ENCODE measurements around the gene EML1. TPM values are rescaled to one million over a fixed set of nuclear protein-coding genes. Genes with fewer than 3 reads are reported as not detected.

EML1 gene
- polyA plus RNA-seq, 1 donor from 2014 or later, result 21.7 TPM

DNA sequence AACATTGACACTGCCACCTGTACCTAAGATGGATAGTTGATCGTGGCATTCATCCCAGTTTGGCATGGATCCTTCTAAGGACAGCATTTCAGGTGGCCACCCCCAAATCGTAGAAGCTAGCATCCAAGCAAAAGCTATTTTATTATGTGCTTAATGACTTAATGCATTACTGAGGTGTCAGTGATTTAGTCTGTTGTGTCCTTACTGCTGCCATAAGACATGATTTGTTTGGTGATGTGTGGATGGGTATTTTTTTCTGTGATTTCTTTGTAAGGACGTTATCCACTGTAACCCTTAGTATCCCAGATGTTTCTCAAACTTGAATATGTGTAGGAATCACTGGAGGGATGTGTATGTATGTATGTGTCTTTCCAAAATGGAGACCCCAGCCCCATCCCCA, 190.8 kb downstream of the EML1 start:
- Histone ChIP-seq H3K4me2 (ENCODE audit: low read length) (no peak overlapping the region), H4K20me1 (ENCODE audit: insufficient read depth) (no peaks in the 10 kb centered on the region), H3K27me3 (ENCODE audit: insufficient read depth, low read depth, low read length) (no peaks in the 10 kb centered on the region), H3K27ac (ENCODE audit: low read length) (no peak overlapping the region), H3F3A (ENCODE audit: insufficient read depth, low read length, poor library complexity, severe bottlenecking) (no peaks in the 10 kb centered on the region), H3K9me2 (ENCODE audit: insufficient read depth, low read length) (no peaks in the 10 kb centered on the region), H2AFZ (ENCODE audit: low read depth, low read length) (no peak overlapping the region), H3K36me3 (ENCODE audit: insufficient read depth, low read length) (no peaks in the 10 kb centered on the region), H3K9me3 (ENCODE audit: low read length) (no peaks in the 10 kb centered on the region), H3K4me3 (ENCODE audit: low read length) (no peak overlapping the region), H3K9ac (ENCODE audit: low read length) (no peak overlapping the region), H3K79me2 (replicated peaks; ENCODE audit: insufficient read depth, low read length) (peaks cover 81% of the 10 kb centered on the region)
- TF ChIP-seq EP300 (conservative IDR thresholded peaks at IDR 0.05; ENCODE audit: poor library complexity, severe bottlenecking), result no peak
- TF ChIP-seq, protein P1, sequence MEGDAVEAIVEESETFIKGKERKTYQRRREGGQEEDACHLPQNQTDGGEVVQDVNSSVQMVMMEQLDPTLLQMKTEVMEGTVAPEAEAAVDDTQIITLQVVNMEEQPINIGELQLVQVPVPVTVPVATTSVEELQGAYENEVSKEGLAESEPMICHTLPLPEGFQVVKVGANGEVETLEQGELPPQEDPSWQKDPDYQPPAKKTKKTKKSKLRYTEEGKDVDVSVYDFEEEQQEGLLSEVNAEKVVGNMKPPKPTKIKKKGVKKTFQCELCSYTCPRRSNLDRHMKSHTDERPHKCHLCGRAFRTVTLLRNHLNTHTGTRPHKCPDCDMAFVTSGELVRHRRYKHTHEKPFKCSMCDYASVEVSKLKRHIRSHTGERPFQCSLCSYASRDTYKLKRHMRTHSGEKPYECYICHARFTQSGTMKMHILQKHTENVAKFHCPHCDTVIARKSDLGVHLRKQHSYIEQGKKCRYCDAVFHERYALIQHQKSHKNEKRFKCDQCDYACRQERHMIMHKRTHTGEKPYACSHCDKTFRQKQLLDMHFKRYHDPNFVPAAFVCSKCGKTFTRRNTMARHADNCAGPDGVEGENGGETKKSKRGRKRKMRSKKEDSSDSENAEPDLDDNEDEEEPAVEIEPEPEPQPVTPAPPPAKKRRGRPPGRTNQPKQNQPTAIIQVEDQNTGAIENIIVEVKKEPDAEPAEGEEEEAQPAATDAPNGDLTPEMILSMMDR (IDR thresholded peaks at IDR 0.05; ENCODE audit: poor library complexity, severe bottlenecking), result no peak
- TF ChIP-seq RAD21 (conservative IDR thresholded peaks at IDR 0.05), result no peak
- TF ChIP-seq MXI1 (conservative IDR thresholded peaks at IDR 0.05; ENCODE audit: poor library complexity, severe bottlenecking), result no peak
- TF ChIP-seq TAF1 (IDR thresholded peaks at IDR 0.05; ENCODE audit: low read depth), result no peak
- TF ChIP-seq, protein P2, sequence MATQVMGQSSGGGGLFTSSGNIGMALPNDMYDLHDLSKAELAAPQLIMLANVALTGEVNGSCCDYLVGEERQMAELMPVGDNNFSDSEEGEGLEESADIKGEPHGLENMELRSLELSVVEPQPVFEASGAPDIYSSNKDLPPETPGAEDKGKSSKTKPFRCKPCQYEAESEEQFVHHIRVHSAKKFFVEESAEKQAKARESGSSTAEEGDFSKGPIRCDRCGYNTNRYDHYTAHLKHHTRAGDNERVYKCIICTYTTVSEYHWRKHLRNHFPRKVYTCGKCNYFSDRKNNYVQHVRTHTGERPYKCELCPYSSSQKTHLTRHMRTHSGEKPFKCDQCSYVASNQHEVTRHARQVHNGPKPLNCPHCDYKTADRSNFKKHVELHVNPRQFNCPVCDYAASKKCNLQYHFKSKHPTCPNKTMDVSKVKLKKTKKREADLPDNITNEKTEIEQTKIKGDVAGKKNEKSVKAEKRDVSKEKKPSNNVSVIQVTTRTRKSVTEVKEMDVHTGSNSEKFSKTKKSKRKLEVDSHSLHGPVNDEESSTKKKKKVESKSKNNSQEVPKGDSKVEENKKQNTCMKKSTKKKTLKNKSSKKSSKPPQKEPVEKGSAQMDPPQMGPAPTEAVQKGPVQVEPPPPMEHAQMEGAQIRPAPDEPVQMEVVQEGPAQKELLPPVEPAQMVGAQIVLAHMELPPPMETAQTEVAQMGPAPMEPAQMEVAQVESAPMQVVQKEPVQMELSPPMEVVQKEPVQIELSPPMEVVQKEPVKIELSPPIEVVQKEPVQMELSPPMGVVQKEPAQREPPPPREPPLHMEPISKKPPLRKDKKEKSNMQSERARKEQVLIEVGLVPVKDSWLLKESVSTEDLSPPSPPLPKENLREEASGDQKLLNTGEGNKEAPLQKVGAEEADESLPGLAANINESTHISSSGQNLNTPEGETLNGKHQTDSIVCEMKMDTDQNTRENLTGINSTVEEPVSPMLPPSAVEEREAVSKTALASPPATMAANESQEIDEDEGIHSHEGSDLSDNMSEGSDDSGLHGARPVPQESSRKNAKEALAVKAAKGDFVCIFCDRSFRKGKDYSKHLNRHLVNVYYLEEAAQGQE (IDR thresholded peaks at IDR 0.05; ENCODE audit: borderline replicate concordance), result no peak
- TF ChIP-seq SMC3 (conservative IDR thresholded peaks at IDR 0.05; ENCODE audit: poor library complexity), result no peak
- TF ChIP-seq EZH2 (IDR thresholded peaks at IDR 0.05; ENCODE audit: borderline replicate concordance, insufficient read depth, low read length, poor library complexity, severe bottlenecking), result no peak
- no peak for TF ChIP-seq POLR2AphosphoS5 (IDR thresholded peaks at IDR 0.05)

DNA sequence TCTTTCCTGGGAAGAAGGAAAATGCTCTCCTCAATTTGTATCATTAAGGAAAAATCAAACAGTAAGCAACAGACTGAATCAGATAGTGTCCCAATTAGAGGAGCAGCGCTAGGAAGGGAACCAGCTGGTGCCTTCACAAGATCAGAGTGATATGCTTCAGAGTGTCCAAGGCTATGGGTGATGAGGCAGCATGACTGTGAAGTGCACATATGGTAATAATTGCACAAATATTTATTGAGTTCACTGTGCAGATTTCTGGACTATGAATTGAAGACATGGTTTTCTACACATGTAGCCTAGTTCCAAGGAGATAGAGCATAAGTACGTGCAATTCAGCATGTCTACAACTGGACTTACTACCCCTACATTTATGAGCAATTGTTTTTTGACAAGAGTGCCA, 193.2 kb downstream of the EML1 start:
- TF ChIP-seq MXI1 (conservative IDR thresholded peaks at IDR 0.05; ENCODE audit: poor library complexity, severe bottlenecking), result no peak
- TF ChIP-seq, protein P2 (IDR thresholded peaks at IDR 0.05; ENCODE audit: borderline replicate concordance), result no peak
- no peak for TF ChIP-seq EZH2 (IDR thresholded peaks at IDR 0.05; ENCODE audit: borderline replicate concordance, insufficient read depth, low read length, poor library complexity, severe bottlenecking)
- no peak for TF ChIP-seq EP300 (conservative IDR thresholded peaks at IDR 0.05; ENCODE audit: poor library complexity, severe bottlenecking)
- TF ChIP-seq POLR2AphosphoS5 (IDR thresholded peaks at IDR 0.05), result no peak
- Histone ChIP-seq H3K4me2 (ENCODE audit: low read length) (no peak overlapping the region), H4K20me1 (ENCODE audit: insufficient read depth) (no peaks in the 10 kb centered on the region)

More for the DNA sequence above, 193.2 kb downstream of the EML1 start:
- peaks cover 78% of the 10 kb centered on the region for H3K79me2 ChIP-seq (replicated peaks; ENCODE audit: insufficient read depth, low read length)
- no peak overlapping the region for H2AFZ ChIP-seq (ENCODE audit: low read depth, low read length)
- H3F3A ChIP-seq (ENCODE audit: insufficient read depth, low read length, poor library complexity, severe bottlenecking), result peaks cover 3% of the 10 kb centered on the region
- no peaks in the 10 kb centered on the region for H3K9me3 ChIP-seq (ENCODE audit: low read length)
- no peak overlapping the region for H3K9ac ChIP-seq (ENCODE audit: low read length)
- H3K27me3 ChIP-seq (ENCODE audit: insufficient read depth, low read depth, low read length), result no peaks in the 10 kb centered on the region
- no peak overlapping the region for H3K4me3 ChIP-seq (ENCODE audit: low read length)
- H3K27ac ChIP-seq (ENCODE audit: low read length), result no peak overlapping the region
- no peaks in the 10 kb centered on the region for H3K36me3 ChIP-seq (ENCODE audit: insufficient read depth, low read length)
- H3K9me2 ChIP-seq (ENCODE audit: insufficient read depth, low read length), result no peaks in the 10 kb centered on the region

All from neural cell (in vitro differentiated cells).